ENCODE results near the gene RPSA.
"Not testable (repeated sequence)": the region's sequence is repeated elsewhere in the genome, so short reads cannot be mapped to it uniquely, and the experiment has no call there.

RPSA gene

GRCh38 chr3:39390181-39390580 lies 16.3 kb upstream of the RPSA start:
- no peak for FAIRE-seq

- FAIRE-seq = no peak
Observed at GRCh38 chr3:39396690-39397089, 9.8 kb upstream of the RPSA start.

GRCh38 chr3:39398700-39399099 lies 7.8 kb upstream of the RPSA start:
- FAIRE-seq = no peak

- FAIRE-seq = no peak
Observed at GRCh38 chr3:39401983-39402382, 4.5 kb upstream of the RPSA start.

- no peak for FAIRE-seq
Observed at GRCh38 chr3:39404943-39405686, 1.4 kb upstream of the RPSA start.

- no peak for FAIRE-seq
Observed at GRCh38 chr3:39405687-39406367, 693 bp upstream of the RPSA start.

- FAIRE-seq = no peak
Observed at GRCh38 chr3:39407259-39407629, 724 bp downstream of the RPSA start.

GRCh38 chr3:39407773-39408492 lies 1.4 kb downstream of the RPSA start:
- FAIRE-seq = no peak

- no peak for FAIRE-seq
Observed at GRCh38 chr3:39408493-39409372, 2.2 kb downstream of the RPSA start.

GRCh38 chr3:39409514-39410136 lies 3.1 kb downstream of the RPSA start:
- no peak for FAIRE-seq

- FAIRE-seq = no peak
Observed at GRCh38 chr3:39410893-39411292, 4.4 kb downstream of the RPSA start.

GRCh38 chr3:39412668-39413260 lies 6.2 kb downstream of the RPSA start:
- no peak for FAIRE-seq

- no peak for FAIRE-seq
Observed at GRCh38 chr3:39413691-39414420, 7.3 kb downstream of the RPSA start.

- no peak for FAIRE-seq
Observed at GRCh38 chr3:39414421-39414907, 7.9 kb downstream of the RPSA start.

GRCh38 chr3:39415302-39415701 lies 8.8 kb downstream of the RPSA start:
- not testable (repeated sequence) for FAIRE-seq

- no peak for FAIRE-seq
Observed at GRCh38 chr3:39415983-39416382, 9.5 kb downstream of the RPSA start.

- not testable (repeated sequence) for FAIRE-seq
Observed at GRCh38 chr3:39416998-39417397, 10.5 kb downstream of the RPSA start.

GRCh38 chr3:39418556-39419225 lies 12.2 kb downstream of the RPSA start:
- FAIRE-seq = not testable (repeated sequence)

GRCh38 chr3:39419742-39420315 lies 13.3 kb downstream of the RPSA start:
- no peak for FAIRE-seq

- no peak for FAIRE-seq
Observed at GRCh38 chr3:39420543-39420942, 14.0 kb downstream of the RPSA start.

All from A204.1 (cell line).